ENCODE results near the gene WWOX.

DNA sequence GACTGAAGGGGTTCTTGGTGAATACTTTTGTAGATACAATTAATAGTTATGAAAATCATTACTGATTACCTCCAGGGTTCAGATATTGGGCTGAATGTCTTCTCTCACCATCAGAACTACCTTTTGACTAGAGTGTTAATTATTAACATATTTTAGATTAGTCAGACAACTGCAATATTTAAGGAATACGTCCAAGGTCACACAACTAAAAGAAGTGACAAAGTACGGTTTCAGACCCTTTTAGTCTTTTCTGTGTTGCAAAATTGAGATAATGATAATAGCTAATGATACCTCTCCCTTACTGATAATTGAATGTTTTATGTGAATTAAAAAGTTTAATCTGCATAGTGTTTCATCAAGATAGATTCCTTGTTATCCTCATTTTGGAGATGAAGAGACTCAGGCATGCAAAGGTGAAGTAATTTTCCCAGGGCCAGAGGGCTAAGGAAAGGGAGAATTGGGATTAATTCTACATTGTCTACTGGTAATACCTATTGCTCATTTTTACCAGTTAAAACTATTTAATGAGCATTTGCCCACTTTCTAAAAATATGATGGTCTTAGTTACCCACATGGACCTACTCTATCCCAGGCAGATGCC is 107.3 kb downstream of the WWOX start:
- TF ChIP-seq, protein P1, sequence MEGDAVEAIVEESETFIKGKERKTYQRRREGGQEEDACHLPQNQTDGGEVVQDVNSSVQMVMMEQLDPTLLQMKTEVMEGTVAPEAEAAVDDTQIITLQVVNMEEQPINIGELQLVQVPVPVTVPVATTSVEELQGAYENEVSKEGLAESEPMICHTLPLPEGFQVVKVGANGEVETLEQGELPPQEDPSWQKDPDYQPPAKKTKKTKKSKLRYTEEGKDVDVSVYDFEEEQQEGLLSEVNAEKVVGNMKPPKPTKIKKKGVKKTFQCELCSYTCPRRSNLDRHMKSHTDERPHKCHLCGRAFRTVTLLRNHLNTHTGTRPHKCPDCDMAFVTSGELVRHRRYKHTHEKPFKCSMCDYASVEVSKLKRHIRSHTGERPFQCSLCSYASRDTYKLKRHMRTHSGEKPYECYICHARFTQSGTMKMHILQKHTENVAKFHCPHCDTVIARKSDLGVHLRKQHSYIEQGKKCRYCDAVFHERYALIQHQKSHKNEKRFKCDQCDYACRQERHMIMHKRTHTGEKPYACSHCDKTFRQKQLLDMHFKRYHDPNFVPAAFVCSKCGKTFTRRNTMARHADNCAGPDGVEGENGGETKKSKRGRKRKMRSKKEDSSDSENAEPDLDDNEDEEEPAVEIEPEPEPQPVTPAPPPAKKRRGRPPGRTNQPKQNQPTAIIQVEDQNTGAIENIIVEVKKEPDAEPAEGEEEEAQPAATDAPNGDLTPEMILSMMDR (conservative IDR thresholded peaks at IDR 0.05) = no peak
- TF ChIP-seq EZH2 (IDR thresholded peaks at IDR 0.05; ENCODE audit: low read depth) = no peak

Data from PC-9 (cell line).